IMR-90 (cell line): Measurements from ENCODE around the gene RPS6KA2. TPM values are rescaled to one million over a fixed set of nuclear protein-coding genes. Genes with fewer than 3 reads are reported as not detected.
A peak's percentile ranks its signal among the peaks of the same experiment; 100 is the strongest.

Source experiments
- ATAC-seq: fragments of 200-7000 bp; cut with Tn5 transposase; 2 replicates; pipeline ENCODE4 v1.9.1; 2020; ENCODE audit warnings: low read depth, mild to moderate bottlenecking, moderate library complexity
- BruUV-seq: library from RNA; stranded (reverse); fragments of 400-500 nt; replicated peaks from 2 replicates; lab custom pipeline; 2021; lab: Mats Ljungman, UMichigan
- CTCF ChIA-PET: fragments of 300-600 bp; formaldehyde crosslinking; extraction: SDS; loops from one replicate; lab custom pipeline; 2021; ENCODE audit warnings: antibody characterized with exemption; lab: Yijun Ruan, JAX
- POLR2A ChIA-PET: fragments of 300-600 bp; sonication (Branson Sonifier 250); formaldehyde crosslinking; loops from one replicate; lab custom pipeline; 2022; ENCODE audit warnings: antibody characterized with exemption; ENCODE audit not compliant: unreplicated experiment; lab: Charles Lee
- DNase-seq: peaks from one replicate; pipeline ENCODE4 v3.0.0; 2013
- H2AFZ ChIP-seq: replicated peaks from 2 replicates; pipeline ENCODE3; 2013; ENCODE audit warnings: low read length, mild to moderate bottlenecking; ENCODE audit not compliant: poor library complexity
- H2AK5ac ChIP-seq: 2 replicates; pipeline ENCODE4 v1.6.1; 2013; ENCODE audit warnings: low read depth, low read length, inconsistent platforms
- H2AK9ac ChIP-seq: replicated peaks from 2 replicates; pipeline ENCODE3; 2013; ENCODE audit warnings: mild to moderate bottlenecking, low read depth, low read length, moderate library complexity; ENCODE audit not compliant: poor library complexity
- H2BK120ac ChIP-seq: 2 replicates; pipeline ENCODE4 v1.6.1; 2013; ENCODE audit warnings: low read depth, low read length, inconsistent platforms
- H2BK15ac ChIP-seq: 3 replicates; pipeline ENCODE4 v1.6.1; 2013; ENCODE audit warnings: low read depth, low read length, inconsistent platforms
- H2BK20ac ChIP-seq: 2 replicates; pipeline ENCODE4 v1.6.1; 2013; ENCODE audit warnings: low read depth, mild to moderate bottlenecking, inconsistent platforms, low read length, moderate library complexity
- H2BK5ac ChIP-seq: 2 replicates; pipeline ENCODE4 v1.6.1; 2013; ENCODE audit warnings: mild to moderate bottlenecking, low read depth, low read length, inconsistent platforms; ENCODE audit not compliant: poor library complexity, severe bottlenecking
- H3K14ac ChIP-seq: replicated peaks from 2 replicates; pipeline ENCODE4 v1.6.1; 2013; ENCODE audit warnings: low read depth, low read length, inconsistent platforms
- H3K18ac ChIP-seq: 2 replicates; pipeline ENCODE4 v1.6.1; 2013; ENCODE audit warnings: low read depth, low read length, control low read depth
- H3K23ac ChIP-seq: 2 replicates; pipeline ENCODE4 v1.6.1; 2013; ENCODE audit warnings: low read depth, low read length, inconsistent platforms
- H3K27ac ChIP-seq: 2 replicates; pipeline ENCODE4 v1.5.1; 2013; ENCODE audit warnings: mild to moderate bottlenecking, control low read depth, low read length; ENCODE audit not compliant: insufficient read depth
- H3K27me3 ChIP-seq: 2 replicates; pipeline ENCODE4 v1.6.1; 2013; ENCODE audit warnings: low read length; ENCODE audit not compliant: control insufficient read depth, insufficient read depth
- H3K36me3 ChIP-seq: 2 replicates; pipeline ENCODE4 v1.6.1; 2013; ENCODE audit warnings: low read length, mixed read lengths; ENCODE audit not compliant: control insufficient read depth, insufficient read depth
- H3K4ac ChIP-seq: 2 replicates; pipeline ENCODE4 v1.6.1; 2013; ENCODE audit warnings: low read depth, low read length, inconsistent platforms
- H3K4me1 ChIP-seq: 2 replicates; pipeline ENCODE4 v1.6.1; 2013; ENCODE audit warnings: low read length, mixed read lengths; ENCODE audit not compliant: control insufficient read depth, insufficient read depth
- H3K4me2 ChIP-seq: 2 replicates; pipeline ENCODE4 v1.6.1; 2013; ENCODE audit warnings: low read depth, mild to moderate bottlenecking, control low read depth, low read length, moderate library complexity
- H3K4me3 ChIP-seq: 2 replicates; pipeline ENCODE4 v1.5.1; 2013; ENCODE audit warnings: low read depth, mild to moderate bottlenecking, control low read depth, low read length, moderate library complexity; ENCODE audit not compliant: insufficient read depth
- H3K56ac ChIP-seq: 2 replicates; pipeline ENCODE4 v1.6.1; 2013; ENCODE audit warnings: low read length, inconsistent platforms; ENCODE audit not compliant: insufficient read depth; ENCODE audit errors: extremely low read depth
- H3K79me1 ChIP-seq, 2 experiments: 2 replicates each; pipeline ENCODE4 v1.6.1; 2013; ENCODE audit warnings: low read length in 2 of 2, inconsistent platforms in 1 of 2, low read depth in 1 of 2
- H3K9ac ChIP-seq: 2 replicates; pipeline ENCODE4 v1.6.1; 2013; ENCODE audit warnings: low read depth, low read length, control low read depth
- H3K9me1 ChIP-seq: 2 replicates; pipeline ENCODE4 v1.6.1; 2013; ENCODE audit warnings: low read length, inconsistent platforms; ENCODE audit not compliant: insufficient read depth
- H3K9me3 ChIP-seq: 2 replicates; pipeline ENCODE4 v1.6.1; 2013; ENCODE audit warnings: low read length; ENCODE audit not compliant: control insufficient read depth, insufficient read depth
- H4K20me1 ChIP-seq: 2 replicates; pipeline ENCODE4 v1.6.1; 2013; ENCODE audit warnings: low read length, inconsistent platforms; ENCODE audit not compliant: insufficient read depth
- H4K5ac ChIP-seq: 2 replicates; pipeline ENCODE4 v1.6.1; 2013; ENCODE audit warnings: mild to moderate bottlenecking, low read depth, low read length, control low read depth
- H4K8ac ChIP-seq, 2 experiments: 2 replicates each; pipeline ENCODE4 v1.6.1; 2013; ENCODE audit warnings: low read depth in 2 of 2, low read length in 2 of 2, control low read depth in 1 of 2, inconsistent platforms in 1 of 2
- H4K91ac ChIP-seq: 2 replicates; pipeline ENCODE4 v1.6.1; 2013; ENCODE audit warnings: low read depth, low read length, inconsistent platforms; ENCODE audit not compliant: insufficient read depth
- BHLHE40 ChIP-seq: fragments of 150-350 bp; IDR thresholded peaks from 2 replicates; pipeline ENCODE4 v1.6.1; 2016; ENCODE audit warnings: mild to moderate bottlenecking, low read depth, low read length
- CEBPB ChIP-seq: IDR thresholded peaks from 2 replicates; pipeline ENCODE4 v1.6.1; 2012; ENCODE audit warnings: low read depth, low read length, improper control_type of control experiment
- FOS ChIP-seq: fragments of 150-350 bp; IDR thresholded peaks from 2 replicates; pipeline ENCODE4 v1.6.1; 2016; ENCODE audit warnings: low read depth, low read length
- WGBS, 2 experiments: methylation state at CpG; one replicate each; pipeline versions ENCODE4 v1.1.5 to v1.1.7; 2013; ENCODE audit warnings: missing lambda C conversion rate in 2 of 2; ENCODE audit not compliant: insufficient read length in 1 of 2; ENCODE audit errors: extremely low coverage in 2 of 2; 5-methylcytosine and 5-hydroxymethylcytosine counted together
- dilution Hi-C: fragments of 300-500 bp; cut with HindIII; formaldehyde crosslinking; loops from one replicate; pipeline ENCODE4 v1.14.3; 2018; ENCODE audit warnings: low sequenced_read_pairs; ENCODE audit not compliant: unreplicated experiment
- in situ Hi-C: fragments of 300-500 bp; cut with MboI; formaldehyde crosslinking; loops from 3 replicates; pipeline ENCODE4 v1.14.3; 2019; ENCODE audit warnings: low sequenced_read_pairs, inconsistent platforms, mixed read lengths
- intact Hi-C: fragments of 100-400 bp; cut with micrococcal nuclease; formaldehyde crosslinking; loops from 2 replicates; pipeline ENCODE4 v1.10.0; 2022
- polyA plus RNA-seq, 3 experiments: library from polyadenylated mRNA; depleted of rRNA; stranded (reverse); fragments of >200 nt; gene quantifications; 2 replicates each; pipeline ENCODE4 v1.2.3, GENCODE V29; 2012; ENCODE audit warnings: low replicate concordance in 1 of 3
- total RNA-seq: library from RNA; depleted of rRNA; stranded (reverse); fragments of >200 nt; gene quantifications from 2 replicates; pipeline ENCODE4 v1.2.3, GENCODE V29; 2012
- TF ChIP-seq, protein P1 (sequence below): fragments of 150-350 bp; IDR thresholded peaks from 2 replicates; pipeline ENCODE4 v1.6.1; 2016; ENCODE audit warnings: low read depth, mild to moderate bottlenecking, low read length, moderate library complexity, borderline replicate concordance
- TF ChIP-seq, protein P2 (sequence below): conservative IDR thresholded peaks from 2 replicates; pipeline ENCODE4 v1.5.1; 2012; ENCODE audit warnings: mild to moderate bottlenecking, low read depth, low read length, improper control_type of control experiment

The RPS6KA2 gene
- total and polyA plus RNA-seq, 2 of the 4 experiments (the other 2 are of a cell fraction), result 26.9 to 31.3 TPM

DNA sequence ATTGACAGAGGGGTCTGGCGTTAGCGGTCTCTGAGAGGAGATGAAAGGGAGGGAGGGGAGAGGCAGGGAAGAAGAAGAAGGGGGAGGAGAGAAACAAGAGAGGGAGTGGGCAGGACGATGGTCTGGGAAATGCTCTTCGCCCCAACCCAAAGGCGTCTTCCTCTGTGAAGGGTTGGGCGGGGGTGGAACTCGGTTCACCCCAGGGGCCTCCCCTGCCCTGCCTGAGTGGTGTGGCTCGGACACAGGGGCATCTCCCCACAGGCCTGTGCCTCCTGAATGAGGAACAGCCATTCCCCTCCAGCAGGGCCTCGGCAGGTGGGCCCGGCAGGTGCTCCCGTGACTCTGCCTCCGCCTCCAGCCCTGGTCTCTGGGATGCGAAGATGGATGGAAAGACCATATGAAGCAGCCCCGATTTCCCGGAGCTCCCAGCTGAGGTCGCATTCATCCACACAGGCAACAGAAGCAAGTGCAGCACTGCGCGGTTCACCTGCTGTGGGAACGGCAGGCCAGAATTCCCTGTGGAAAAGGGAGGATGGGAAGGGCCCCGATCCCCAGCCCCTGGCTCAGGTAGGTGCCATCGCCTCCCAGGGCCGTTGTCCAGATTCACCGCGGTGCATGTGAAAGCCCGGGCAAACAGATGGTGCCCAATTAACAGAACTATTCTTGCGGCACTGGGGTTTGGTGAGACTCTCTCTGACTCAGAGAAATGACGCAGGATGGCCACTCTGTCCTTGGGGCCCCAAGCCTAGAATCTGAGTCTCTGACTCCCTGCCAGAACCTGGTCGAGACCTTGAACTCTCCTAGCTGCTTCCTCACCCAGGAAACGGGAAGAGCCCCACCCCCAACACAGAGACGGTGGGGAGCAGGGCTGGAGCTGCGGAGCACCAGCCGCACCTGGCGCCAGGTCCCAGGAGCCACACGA lies 29.4 kb upstream of the RPS6KA2 start:
- Histone ChIP-seq H3K9ac (no peak overlapping the region), H3K4me3 (no peak overlapping the region), H3K23ac (no peak overlapping the region), H3K36me3 (no peaks in the 10 kb centered on the region), H2BK120ac (no peak overlapping the region), H3K27ac (no peak overlapping the region), H4K91ac (no peak overlapping the region), H3K18ac (no peak overlapping the region), H4K5ac (no peak overlapping the region), H3K9me1 (no peaks in the 10 kb centered on the region), H3K4me1 (peaks cover 3% of the 10 kb centered on the region; the same call in 1 of the 2 replicates), H3K4me2 (peak overlapping the region; percentile 72), H2AK5ac (no peak overlapping the region), H3K27me3 (peaks cover 27% of the 10 kb centered on the region), H4K8ac (no peak overlapping the region), H3K79me1 (no peaks in the 10 kb centered on the region), H2BK15ac (no peak overlapping the region), H3K9me3 (no peaks in the 10 kb centered on the region), H3K4ac (no peak overlapping the region), H3K56ac (no peak overlapping the region), H4K20me1 (no peaks in the 10 kb centered on the region), H2BK20ac (no peak overlapping the region), H3K14ac (no peak overlapping the region), H2AK9ac (peak overlapping the region; percentile 48), H2AFZ (peak overlapping the region; percentile 77), H2BK5ac (no peak overlapping the region)
- 18% methylated on average over 13 of the region's 34 CpGs; no CpG with 5 or more reads in 1 of the 2 experiments for WGBS, 2 experiments
- CTCF ChIA-PET, result interaction anchor here (1.0 kb wide), 1 partner anchor 14 kb away, joined by 3 read pairs; no protein-coding TSS in a partner anchor
- ATAC-seq (peak; percentile 40), DNase-seq (peak; percentile 58)
- no TSS peak for BruUV-seq
- dilution Hi-C loops, result no loop called here
- POLR2A ChIA-PET, result no interaction called here
- intact Hi-C loops, result no loop called here
- TF ChIP-seq, protein P1, sequence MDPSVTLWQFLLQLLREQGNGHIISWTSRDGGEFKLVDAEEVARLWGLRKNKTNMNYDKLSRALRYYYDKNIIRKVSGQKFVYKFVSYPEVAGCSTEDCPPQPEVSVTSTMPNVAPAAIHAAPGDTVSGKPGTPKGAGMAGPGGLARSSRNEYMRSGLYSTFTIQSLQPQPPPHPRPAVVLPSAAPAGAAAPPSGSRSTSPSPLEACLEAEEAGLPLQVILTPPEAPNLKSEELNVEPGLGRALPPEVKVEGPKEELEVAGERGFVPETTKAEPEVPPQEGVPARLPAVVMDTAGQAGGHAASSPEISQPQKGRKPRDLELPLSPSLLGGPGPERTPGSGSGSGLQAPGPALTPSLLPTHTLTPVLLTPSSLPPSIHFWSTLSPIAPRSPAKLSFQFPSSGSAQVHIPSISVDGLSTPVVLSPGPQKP, result no peak
- TF ChIP-seq CEBPB (no peak), BHLHE40 (no peak), FOS (0 out of 2 replicates have a peak, but pooled peaks have one; percentile 14)
- TF ChIP-seq, protein P2, sequence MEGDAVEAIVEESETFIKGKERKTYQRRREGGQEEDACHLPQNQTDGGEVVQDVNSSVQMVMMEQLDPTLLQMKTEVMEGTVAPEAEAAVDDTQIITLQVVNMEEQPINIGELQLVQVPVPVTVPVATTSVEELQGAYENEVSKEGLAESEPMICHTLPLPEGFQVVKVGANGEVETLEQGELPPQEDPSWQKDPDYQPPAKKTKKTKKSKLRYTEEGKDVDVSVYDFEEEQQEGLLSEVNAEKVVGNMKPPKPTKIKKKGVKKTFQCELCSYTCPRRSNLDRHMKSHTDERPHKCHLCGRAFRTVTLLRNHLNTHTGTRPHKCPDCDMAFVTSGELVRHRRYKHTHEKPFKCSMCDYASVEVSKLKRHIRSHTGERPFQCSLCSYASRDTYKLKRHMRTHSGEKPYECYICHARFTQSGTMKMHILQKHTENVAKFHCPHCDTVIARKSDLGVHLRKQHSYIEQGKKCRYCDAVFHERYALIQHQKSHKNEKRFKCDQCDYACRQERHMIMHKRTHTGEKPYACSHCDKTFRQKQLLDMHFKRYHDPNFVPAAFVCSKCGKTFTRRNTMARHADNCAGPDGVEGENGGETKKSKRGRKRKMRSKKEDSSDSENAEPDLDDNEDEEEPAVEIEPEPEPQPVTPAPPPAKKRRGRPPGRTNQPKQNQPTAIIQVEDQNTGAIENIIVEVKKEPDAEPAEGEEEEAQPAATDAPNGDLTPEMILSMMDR, result no peak
- in situ Hi-C loops, result no loop called here
